ENCODE results near the gene AGBL5. TPM values are rescaled to one million over a fixed set of nuclear protein-coding genes. Genes with fewer than 3 reads are reported as not detected.
A peak's percentile ranks its signal among the peaks of the same experiment; 100 is the strongest.

The AGBL5 gene
- total and polyA plus RNA-seq, 2 of the 13 experiments (the other 11 are each of a cell fraction or from before 2014, with no cell fraction given): 55.9 to 73.3 TPM

DNA sequence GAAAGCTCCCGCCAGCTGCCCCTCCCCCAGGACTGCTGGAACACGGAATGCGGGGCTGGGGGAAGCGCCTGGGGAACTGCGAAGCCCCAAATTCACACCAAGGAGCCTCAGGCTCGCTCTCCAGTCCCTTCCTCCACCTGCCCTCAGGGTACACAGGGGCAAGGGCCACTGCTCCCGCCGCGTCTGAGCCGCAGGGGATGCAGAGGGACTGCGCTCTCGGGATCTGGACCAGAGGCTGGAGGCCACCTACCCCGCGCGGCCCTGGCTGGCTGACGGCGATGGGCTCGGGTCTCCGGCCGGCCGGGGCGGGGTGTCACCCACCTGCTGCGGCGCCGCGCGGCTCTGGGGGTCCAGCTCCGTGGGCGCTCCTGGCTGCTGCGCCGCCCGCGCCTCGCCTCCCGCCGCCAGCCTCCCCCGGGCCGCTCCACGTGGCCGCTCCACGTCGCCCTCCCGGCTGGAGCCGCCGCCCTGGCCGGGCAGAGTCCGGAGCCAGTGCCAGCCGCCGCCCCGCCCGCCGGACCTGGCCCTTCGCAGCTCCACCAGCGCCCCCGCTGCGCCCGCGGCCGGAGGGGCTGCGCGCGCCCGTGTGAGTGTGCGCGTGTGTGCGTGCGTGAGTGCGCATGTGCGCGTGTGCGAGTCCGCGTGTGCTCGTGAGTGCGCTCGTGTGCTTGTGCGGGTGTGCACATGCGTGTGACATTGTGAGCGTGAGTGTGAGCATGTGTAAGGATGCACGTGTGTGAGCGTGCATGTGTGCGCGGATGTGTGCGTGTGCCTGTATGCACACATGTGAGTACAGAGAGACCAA lies 67.3 kb downstream of the AGBL5 start, which contains the start of gene CGREF1 (continued):
- TF ChIP-seq MTF2 (CRISPR knock-in tag; IDR thresholded peaks at IDR 0.05; ENCODE audit: borderline replicate concordance): 0 out of 2 replicates have a peak, but pooled peaks have one; percentile 88
- no peak for TF ChIP-seq CCAR2 (optimal IDR thresholded peaks at IDR 0.05; ENCODE audit: low read depth, low read length)
- TF ChIP-seq BCLAF1 (IDR thresholded peaks at IDR 0.05): no peak
- TF ChIP-seq ZFP36L2 (CRISPR knock-in tag; IDR thresholded peaks at IDR 0.05): no peak
- TF ChIP-seq ATF7-NPFF (CRISPR knock-in tag; IDR thresholded peaks at IDR 0.05; ENCODE audit: low read depth): peak; percentile 71
- TF ChIP-seq FOXA3 (CRISPR knock-in tag; IDR thresholded peaks at IDR 0.05): 0 out of 2 replicates have a peak, but pooled peaks have one; percentile 6
- no peak for TF ChIP-seq ZNF775 (CRISPR knock-in tag; IDR thresholded peaks at IDR 0.05; ENCODE audit: borderline replicate concordance)
- no peak for TF ChIP-seq KAT8 (CRISPR knock-in tag; IDR thresholded peaks at IDR 0.05)
- peak; percentile 53; the same call in 1 of the 2 replicates for TF ChIP-seq ARID4A (CRISPR knock-in tag; IDR thresholded peaks at IDR 0.05; ENCODE audit: borderline replicate concordance)
- 0 out of 2 replicates have a peak, but pooled peaks have one; percentile 25 for TF ChIP-seq ZNF674 (CRISPR knock-in tag; IDR thresholded peaks at IDR 0.05; ENCODE audit: low read depth)
- TF ChIP-seq THRA (CRISPR knock-in tag; IDR thresholded peaks at IDR 0.05; ENCODE audit: borderline replicate concordance): no peak
- TF ChIP-seq, protein P1, sequence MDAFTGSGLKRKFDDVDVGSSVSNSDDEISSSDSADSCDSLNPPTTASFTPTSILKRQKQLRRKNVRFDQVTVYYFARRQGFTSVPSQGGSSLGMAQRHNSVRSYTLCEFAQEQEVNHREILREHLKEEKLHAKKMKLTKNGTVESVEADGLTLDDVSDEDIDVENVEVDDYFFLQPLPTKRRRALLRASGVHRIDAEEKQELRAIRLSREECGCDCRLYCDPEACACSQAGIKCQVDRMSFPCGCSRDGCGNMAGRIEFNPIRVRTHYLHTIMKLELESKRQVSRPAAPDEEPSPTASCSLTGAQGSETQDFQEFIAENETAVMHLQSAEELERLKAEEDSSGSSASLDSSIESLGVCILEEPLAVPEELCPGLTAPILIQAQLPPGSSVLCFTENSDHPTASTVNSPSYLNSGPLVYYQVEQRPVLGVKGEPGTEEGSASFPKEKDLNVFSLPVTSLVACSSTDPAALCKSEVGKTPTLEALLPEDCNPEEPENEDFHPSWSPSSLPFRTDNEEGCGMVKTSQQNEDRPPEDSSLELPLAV (CRISPR knock-in tag; conservative IDR thresholded peaks at IDR 0.05; ENCODE audit: low read depth): 0 out of 2 replicates have a peak, but pooled peaks have one; percentile 71
- no peak for TF ChIP-seq MYNN (CRISPR knock-in tag; IDR thresholded peaks at IDR 0.05; ENCODE audit: low read depth)
- no peak; the same call in 1 of the 2 replicates for TF ChIP-seq MAZ (IDR thresholded peaks at IDR 0.05; ENCODE audit: borderline replicate concordance, low read depth, low read length)
- peak; percentile 59 for TF ChIP-seq MAZ (CRISPR knock-in tag; IDR thresholded peaks at IDR 0.05; ENCODE audit: low read depth)
- no peak for TF ChIP-seq ZFP36 (IDR thresholded peaks at IDR 0.05; ENCODE audit: borderline replicate concordance, low read depth, low read length, partially characterized antibody)
- TF ChIP-seq NR2F2 (IDR thresholded peaks at IDR 0.05; ENCODE audit: borderline replicate concordance, low read depth): no peak
- TF ChIP-seq TCF7 (IDR thresholded peaks at IDR 0.05; ENCODE audit: low read depth): no peak

Measured in HepG2 (cell line).